ENCODE measurements around the gene AFG1L.
"Not testable (repeated sequence)": the region's sequence is repeated elsewhere in the genome, so short reads cannot be mapped to it uniquely, and the experiment has no call there.

AFG1L gene

DNA sequence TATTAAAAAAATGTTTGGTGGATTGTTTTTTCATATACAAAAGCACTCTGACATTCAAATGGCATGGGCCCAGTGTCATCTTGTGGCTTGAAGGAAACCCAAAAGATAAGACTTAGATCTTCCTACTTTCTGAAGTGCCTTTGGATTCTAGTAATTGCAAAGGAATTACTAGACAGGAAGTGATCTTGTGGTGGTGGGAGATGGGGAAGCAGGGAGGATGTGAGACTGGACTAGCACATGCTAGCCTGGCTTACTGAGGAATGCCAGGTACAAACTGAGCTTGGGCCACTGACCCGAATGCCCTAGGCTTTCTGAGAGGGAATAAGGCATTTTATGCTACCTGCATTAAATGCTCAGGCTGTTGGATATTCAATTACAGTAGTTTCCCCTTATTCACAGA lies 59.0 kb downstream of the AFG1L start:
- DNase-seq (ENCODE audit: low read depth): no peak

DNA sequence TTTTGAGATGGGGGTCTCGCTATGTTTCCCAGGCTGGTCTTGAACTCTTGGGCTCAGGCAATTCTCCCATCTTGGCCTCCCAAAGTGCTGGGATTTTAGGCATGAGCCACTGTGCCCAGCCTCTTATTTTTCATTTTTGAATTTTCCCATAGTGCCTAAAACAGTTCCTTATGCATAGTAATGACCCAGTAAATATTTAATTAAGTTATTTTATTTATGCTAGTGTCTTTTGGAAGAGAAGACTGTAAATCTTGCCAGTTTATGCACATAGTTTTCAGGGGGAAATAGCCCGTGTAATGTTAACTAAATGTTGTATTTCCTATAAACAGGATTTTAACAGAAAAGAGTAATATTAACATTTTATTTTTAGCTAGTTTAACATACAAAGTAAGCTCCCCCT lies 60.3 kb downstream of the AFG1L start:
- DNase-seq (ENCODE audit: low read depth): no peak

DNA sequence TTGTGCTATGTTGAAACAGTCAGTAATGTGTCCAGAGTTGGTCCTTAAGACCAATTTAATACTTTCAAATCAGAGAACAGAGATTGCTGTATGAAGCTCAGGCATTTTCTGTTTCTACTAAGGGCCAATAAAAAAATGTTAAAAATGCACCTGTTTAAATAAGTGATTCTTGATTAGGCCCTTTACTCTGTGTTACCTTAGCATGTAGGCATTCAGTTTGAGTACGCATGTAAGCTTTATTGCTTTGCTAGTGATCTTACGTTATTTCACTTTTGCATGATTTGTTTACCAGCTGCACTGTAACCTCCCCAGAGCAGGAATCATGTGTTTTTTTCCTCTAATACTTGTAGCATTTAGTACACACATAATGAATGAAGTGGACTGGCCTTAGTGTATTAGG lies 61.0 kb downstream of the AFG1L start:
- no peak for DNase-seq (ENCODE audit: low read depth)

DNA sequence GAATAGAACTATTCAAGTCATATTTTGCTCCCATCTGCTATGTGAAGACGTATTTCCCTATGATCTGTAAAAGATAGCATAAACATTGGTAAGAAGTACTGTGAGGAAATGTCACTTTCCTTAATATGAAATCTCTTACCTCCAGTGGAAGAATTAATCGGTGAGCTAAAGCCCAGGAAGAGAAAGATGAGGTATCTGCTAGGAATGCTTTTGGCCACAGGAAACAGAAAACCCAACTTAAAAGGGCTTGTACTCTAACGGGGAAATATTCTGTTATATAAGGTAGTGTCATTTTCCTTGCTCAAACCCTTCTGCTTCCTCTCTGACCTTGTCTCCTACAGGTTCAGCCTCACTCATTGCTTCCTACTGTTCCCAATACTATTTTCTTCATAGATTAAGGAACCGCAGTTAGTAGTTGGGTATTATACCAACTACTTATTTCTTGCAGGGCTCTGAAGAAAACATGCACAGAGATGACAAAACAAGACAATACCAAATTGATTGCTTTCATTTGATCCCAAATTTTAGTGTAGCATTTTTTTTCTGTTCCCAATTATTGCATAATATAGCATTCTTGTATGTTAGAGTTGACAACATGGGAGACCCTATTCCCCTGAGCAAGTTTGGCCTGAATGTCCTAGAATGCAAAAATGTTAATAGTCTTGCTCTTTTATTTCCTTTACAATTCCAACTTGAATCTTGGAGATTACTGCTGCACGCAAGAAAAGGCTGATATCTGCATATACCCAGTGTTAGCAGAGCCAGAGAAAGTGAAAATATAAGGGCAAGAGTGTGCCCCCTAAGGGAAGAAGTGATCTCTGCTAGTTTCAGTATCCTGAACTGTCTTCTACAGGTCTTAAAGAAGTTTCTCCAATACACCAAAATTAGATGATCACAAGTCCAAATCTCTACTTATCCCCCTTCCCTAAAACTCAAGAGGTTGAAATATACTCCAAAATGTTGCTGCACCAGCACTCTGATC lies 65.3 kb downstream of the AFG1L start:
- DNase-seq (ENCODE audit: low read depth): no peak

DNA sequence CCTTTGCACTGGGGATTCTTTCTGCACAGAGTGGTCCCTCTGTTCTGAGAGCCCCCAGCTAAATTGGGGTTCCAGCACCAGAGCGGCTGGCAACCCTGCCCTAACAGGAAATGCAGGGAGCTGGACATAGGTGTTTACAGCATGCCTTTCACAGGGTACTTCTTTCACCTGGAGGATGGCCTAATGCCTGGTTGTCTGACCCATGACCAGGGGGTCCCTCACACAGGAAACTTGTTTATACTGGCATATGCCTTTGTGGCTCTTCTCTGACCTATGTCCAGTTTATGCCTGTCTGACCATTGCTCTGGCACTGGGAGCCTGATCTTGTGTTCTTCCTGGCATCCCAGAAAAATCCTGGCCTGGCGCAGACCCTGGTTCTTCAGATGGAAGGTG lies 66.1 kb downstream of the AFG1L start:
- DNase-seq (ENCODE audit: low read depth): no peak

DNA sequence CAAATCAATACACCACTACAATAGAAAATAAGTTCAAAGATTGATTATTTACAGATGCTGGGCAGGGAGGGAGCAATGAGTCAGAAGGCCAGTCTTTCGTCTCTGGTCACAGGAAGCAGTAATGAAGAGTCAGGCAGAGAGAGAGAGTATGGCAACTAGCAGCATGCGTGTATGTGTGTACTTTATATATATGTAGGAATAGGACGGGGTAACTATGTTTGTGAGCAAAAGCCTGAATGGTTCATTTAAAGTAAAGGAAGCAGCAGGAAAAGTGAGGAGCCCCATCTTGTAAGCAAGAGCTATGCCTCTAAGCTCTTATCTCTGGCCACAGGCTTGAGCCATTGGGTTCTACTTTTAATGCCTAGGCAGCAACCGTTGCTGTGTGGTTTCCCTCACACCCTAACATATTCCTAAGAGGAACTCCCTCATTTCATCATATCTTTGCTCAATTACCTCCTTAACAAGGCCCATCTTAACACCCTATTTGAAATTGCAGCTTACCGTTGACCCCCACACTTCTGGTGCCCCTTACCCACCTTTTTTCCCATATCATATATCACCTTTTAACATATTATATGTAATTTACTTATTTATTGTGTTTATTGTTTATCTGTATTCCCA lies 66.6 kb downstream of the AFG1L start:
- no peak for DNase-seq (ENCODE audit: low read depth)

DNA sequence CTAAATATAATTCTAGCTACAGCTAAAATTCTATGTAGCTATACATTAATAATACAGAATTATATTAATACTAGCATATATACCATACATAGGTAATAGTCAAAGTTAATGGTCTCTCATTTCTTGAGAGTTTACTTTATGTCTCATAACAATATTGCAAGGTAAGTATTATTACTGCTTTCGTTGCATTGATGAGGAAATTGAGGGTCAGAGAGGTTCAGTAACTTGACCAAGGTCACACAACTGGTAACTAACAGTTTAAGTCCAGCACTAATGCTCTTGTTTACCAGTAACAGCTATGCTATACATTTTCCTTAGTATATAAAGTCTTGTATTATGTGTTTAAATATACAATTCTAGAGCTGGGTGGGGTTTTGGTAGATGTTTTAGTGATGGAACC lies 67.6 kb downstream of the AFG1L start:
- no peak for DNase-seq (ENCODE audit: low read depth)

DNA sequence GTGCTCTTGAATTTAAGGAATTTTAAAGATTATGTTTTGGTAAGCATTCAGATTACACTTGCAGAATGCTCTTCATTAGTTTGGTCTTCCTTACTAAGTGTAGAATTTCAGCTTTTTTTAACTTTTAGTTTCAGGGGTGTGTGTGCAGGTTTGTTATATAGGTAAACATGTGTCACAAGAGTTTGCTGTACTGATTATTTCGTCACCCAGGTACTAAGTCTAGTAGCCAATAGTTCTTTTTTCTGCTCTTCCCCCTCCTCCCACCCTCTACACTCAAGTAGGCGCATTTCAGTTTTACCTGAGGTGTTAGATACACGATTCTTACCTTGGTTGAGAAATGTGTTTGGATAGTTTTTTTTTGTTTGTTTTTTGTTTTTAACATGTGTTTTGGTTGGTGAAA lies 68.3 kb downstream of the AFG1L start:
- no peak for DNase-seq (ENCODE audit: low read depth)

DNA sequence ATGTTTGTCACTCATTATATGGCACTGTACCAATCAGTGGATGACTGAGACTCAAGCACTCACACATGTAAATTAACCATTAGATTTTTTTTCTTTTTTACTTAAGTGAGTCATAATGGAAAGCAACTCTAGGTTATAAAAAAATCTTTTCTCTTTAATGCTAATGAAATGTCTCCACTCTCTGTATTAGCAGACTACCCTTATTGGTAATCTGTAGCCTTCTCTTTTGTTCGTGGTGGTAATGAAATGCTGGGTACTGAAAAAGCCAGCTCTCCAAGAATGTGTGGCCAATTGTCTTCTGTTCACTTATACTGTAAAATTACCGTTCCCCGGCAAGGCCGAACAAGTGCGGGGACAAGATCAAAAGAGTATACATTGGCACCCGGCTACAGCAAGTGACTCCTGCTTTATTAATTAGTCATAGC lies 69.0 kb downstream of the AFG1L start:
- DNase-seq (ENCODE audit: low read depth): no peak

DNA sequence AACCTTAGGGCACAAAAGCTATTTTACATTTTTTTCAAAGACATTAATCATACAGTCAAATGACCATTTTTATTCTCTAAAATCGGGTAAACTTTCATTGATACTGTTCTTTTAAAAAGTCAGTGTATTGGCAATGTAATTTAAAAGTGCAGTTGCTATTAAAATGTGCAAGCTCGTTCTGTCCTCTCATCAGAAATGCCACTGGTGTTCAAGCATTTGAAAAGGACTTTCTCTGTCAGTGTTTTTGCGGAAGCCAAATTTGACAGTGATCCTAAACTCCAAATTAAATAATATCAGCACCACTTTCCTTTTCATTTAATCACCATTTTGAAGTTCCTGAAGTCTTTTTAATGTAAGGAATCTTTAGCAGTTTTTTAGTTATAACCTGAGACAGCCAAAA lies 69.6 kb downstream of the AFG1L start:
- no peak for DNase-seq (ENCODE audit: low read depth)

DNA sequence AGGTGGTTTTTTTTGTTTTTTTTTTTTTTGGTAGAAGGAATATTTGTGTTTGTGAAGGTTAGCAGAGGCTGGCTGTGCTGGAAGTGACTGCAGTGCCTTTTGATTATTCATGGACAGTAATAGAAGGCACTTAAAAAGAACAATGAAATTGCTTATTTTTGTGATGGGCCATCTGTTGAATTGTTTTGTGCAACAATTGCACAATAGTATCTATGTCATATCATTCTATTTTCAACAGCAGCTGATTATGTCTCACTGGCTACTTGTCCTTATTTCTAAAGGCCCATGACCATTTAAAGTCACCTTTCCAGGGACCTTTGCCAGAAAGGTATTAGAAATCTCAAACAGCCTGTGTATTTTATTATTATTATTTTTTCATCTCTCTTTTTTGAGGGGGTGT lies 70.6 kb downstream of the AFG1L start:
- no peak for DNase-seq (ENCODE audit: low read depth)

DNA sequence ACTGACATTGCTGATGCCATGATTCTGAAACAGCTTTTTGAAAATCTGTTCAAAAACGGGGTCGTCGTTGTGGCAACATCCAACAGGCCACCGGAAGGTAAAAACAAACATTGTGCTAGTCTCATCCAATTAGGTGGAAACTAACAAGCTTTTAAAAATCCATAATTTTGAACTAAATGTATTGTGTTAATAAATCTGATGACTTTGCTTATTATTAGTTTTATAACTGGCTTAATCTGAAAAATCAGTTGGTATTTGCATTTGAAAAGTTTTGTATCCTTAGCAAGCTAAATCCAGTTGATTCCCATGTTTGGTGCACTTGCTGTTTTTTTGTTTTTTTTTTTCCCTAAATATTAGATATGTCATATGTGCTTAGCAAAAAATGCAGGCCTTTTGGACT lies 71.4 kb downstream of the AFG1L start:
- no peak for DNase-seq (ENCODE audit: low read depth)

DNA sequence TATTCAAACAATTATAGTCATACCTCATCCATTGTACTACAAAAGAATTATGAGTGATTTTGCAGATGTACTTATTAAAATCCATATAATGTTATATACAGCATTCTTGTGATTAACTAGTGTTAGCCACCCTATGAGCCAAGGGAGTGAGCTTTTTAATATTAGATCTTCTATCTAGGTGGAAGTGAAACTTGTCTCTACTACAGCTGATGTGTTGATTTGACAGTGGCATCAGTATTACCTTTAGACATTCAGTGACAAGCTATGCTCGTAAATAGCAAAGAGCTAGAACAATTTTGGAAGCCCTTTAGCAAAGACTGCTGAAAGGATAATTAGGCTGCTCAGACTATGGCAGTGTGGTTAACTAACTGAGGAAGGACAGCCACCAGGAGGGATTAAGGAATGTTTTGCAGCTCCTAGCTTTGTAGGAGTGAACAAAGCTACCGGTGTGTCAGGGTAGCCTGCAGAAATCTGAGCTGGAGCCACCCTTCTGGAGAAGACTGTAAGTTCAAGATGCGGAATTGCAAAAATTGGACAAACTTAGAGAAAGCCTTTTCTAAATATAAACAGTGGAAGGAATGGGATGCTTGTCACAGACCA lies 73.7 kb downstream of the AFG1L start:
- DNase-seq (ENCODE audit: low read depth): no peak

DNA sequence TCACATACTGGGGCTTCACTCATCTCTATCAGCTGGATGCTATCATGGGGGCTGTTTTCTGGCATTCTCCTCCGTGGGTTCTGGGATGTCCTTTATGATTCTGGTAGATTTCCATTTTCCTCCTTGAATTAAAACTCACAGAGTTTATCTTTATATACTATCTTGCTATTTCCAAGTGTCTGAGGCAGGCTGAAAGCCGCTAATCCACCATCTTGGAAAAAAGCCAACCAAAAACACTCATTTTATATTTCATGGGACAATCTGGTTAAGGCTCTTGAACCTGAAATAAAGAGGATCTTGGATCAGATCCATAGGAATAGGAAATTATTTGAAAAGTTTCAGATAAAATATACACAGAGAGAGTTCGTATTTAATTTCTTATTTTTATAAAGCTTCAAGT lies 86.0 kb downstream of the AFG1L start:
- DNase-seq (ENCODE audit: low read depth): no peak

DNA sequence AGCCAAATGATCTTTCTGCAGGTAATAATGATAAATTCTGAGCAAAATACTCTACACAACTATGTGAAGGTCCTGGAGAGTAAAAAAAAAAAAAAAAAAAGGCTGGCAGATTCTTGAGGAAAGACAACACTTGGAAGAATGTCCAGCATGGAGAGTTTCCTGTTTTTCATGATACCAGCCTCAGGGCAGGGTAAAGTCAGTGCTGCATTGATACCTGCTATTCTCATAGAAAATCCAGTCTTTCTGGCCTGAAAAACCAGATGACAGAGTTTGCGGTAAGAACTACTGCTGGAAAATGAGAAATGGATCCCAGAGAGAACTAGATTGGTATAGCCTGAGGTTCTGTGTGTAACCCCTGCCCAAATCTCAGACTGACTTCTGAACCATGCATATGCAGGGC lies 89.1 kb downstream of the AFG1L start:
- DNase-seq (ENCODE audit: low read depth): no peak

DNA sequence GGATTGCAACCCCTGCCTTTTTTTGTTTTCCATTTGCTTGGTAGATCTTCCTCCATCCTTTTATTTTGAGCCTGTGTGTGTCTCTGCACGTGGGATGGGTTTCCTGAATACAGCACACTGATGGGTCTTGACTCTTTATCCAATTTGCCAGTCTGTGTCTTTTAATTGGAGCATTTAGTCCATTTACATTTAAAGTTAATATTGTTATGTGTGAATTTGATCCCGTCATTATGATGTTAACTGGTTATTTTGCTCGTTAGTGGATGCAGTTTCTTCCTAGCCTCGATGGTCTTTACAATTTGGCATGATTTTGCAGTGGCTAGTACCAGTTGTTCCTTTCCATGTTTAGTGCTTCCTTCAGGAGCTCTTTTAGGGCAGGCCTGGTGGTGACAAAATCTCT lies 94.3 kb downstream of the AFG1L start:
- DNase-seq (ENCODE audit: low read depth): not testable (repeated sequence)

DNA sequence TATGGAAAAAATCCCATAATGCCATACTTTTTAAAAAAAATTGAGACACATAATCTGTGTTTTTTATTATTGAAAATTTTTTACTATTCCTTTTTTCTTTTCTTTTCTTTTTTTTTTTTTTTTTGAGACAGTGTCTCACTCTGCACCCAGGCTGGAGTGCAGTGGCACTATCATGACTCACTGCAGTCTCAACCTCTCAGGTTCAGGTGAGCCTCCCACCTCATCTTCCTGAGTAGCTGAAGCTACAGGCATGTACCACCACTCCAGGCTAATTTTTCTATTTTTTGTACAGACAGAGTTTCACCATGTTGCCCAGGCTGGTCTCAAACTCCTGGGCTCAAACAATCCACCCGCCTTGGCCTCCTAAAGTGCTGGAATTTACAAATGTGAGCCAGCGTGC lies 100.4 kb downstream of the AFG1L start:
- DNase-seq (ENCODE audit: low read depth): no peak

DNA sequence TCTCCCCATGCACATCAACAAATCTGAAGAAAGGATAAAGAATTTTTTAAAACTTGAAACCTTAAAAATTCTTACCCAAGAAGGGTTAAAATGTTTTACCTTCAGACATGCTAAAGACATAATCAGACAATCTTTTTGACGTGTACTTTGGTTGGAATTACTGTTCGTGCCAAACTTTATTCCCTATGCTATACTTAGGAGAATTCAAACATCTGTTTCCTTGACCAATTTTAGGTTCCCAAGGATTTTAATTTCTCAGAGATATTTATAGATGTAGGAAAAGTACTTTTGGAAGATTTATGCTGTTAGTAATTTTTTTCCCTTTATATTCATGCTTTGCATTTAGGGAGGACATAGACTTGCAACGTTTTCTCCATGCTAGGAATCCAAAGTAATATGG lies 108.4 kb downstream of the AFG1L start:
- no peak for DNase-seq (ENCODE audit: low read depth)

DNA sequence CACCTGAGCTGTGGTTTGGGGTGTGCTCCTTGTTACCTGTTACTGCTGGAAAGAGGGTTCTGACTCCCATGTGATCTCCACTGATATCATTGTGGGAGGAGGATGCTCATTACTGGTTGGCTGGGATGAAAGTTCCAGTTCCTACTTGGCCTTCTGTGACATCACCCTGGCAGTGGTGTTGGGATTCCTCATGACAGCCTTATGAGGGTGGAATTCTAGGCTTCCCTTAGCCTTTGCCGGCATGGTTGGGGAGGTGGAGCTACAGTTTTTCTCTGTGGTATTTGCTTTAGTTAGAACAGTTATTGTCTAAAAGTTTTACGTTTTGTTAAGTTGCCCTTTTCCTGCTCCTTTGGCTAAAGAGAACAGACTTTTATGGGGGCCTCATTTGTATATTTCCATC lies 112.1 kb downstream of the AFG1L start:
- DNase-seq (ENCODE audit: low read depth): no peak

DNA sequence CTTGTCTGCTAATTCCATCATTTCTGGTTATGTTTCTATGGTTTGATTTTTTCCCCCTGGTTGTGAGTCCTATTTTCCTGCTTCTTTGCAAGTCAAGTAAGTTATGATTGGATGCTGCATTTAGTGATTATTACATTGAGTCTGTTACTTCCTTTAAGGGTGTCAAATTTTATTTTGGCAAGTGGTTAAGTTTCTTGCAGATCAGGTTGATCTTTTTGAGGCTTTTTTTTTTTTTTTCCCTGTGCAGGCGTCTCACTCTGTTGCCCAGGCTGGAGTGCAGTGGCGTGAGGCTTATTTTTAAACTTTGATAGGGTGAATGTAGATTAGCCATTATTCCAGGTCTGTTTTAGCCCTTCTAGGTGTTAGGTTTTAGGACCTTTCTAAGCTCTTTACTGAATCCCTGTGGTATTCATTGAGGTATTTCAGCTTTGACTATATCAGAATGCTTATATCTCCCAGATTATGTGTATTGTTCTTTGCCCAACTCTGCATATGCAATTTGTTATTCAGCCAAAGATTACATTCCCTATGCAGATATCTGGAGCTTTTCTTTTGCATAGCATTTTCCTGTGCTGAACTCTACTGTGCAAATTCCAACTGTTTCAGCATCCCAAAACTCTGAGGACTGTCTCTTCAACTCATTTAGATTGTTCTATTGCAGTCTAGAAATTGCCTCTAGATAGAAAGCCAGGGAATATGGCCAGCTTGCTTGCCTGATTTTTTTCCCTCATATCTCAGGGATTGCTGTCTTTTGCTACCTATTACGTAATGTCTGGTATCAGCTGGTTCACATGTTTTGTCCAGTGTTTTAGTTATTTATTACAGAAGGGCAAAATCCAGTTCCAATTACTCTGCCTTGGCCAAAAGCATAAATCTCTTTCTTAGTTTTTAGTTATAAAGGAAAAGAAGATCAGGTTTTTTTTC lies 113.3 kb downstream of the AFG1L start:
- DNase-seq (ENCODE audit: low read depth): no peak

DNA sequence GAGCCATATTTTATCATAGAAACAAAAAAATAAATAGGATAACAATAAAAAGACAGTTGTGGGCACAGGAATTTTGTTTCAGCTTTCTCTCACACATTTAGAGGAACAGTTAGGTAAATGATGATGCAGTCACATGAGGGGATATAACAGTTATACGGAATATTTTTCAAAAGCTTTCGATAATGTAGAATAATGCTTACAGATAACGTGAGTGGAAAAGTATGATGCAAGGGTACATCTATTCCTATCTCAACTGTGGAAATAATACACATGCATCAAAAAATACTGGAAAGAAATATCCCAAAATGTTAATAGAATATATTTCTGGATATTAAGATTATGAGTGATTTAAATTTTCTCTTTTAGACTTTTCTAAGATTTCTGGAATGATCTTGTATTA lies 114.0 kb downstream of the AFG1L start:
- DNase-seq (ENCODE audit: low read depth): no peak
